Panc1 (cell line): ENCODE measurements around the gene NDUFV1.

ENCODE experiments used
- POLR2AphosphoS5 ChIP-seq: IDR thresholded peaks from 2 replicates; pipeline ENCODE4 v1.6.1; 2012; ENCODE audit warnings: mild to moderate bottlenecking, low read depth, low read length, moderate library complexity
- TCF7L2 ChIP-seq: IDR thresholded peaks from 2 replicates; pipeline ENCODE4 v1.6.1; 2011; ENCODE audit warnings: mild to moderate bottlenecking, low read depth, low read length, inconsistent platforms

DNA sequence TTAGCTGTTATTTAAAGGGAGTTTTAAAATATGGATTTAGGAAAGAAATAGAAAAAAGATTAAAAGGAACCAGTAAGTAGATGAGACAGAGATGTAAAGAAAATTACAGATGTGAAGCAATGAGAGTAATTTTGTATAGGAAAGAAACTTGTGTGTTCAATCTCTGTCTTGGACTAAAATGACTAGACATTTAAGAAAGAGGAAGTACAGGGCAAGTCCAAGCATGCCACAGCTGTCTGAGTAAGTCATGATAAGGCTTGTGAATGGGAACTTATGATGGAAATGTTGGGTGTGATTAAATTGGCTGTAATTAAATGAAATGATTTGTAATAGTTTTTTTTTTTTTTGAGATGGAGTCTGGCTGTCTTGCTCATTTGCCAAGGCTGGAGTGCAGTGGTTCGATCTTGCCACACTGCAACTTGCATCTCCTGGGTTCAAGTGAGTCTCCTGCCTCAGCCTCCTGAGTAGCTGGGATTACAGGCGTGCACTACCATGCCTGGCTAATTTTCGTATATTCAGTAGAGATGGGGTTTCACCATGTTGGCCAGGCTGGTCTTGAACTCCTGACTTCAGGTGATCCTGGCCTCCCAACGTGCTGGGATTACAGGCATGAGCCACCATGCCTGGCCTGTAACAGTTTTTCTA is 49.7 kb downstream of the NDUFV1 start:
- no peak for TF ChIP-seq POLR2AphosphoS5
- TF ChIP-seq TCF7L2 = no peak
